ENCODE measurements around the gene MEP1A.

Gene MEP1A

GRCh38 chr6:46888578-46888977 lies 95.4 kb downstream of the MEP1A start:
- H3K27ac ChIP-seq, result peak overlapping the region; percentile 90
- peak; percentile 60 for DNase-seq (ENCODE audit: low read depth, low spot score)

All from epithelial cell of prostate (primary cell).